H9 (cell line): ENCODE data around the gene HPCAL1. TPM values are rescaled to one million over a fixed set of nuclear protein-coding genes. Genes with fewer than 3 reads are reported as not detected.

Experiments
- DNase-seq: peaks from one replicate; pipeline ENCODE4 v3.0.0-alpha.2; 2017
- H2AFZ ChIP-seq: one replicate; pipeline ENCODE4 v1.6.1; 2013; ENCODE audit warnings: mild to moderate bottlenecking, low read length, control low read depth, moderate library complexity
- H2AK5ac ChIP-seq: 2 replicates; pipeline ENCODE4 v1.6.1; 2013; ENCODE audit warnings: low read length, control low read depth, mixed read lengths; ENCODE audit not compliant: insufficient read length
- H2BK120ac ChIP-seq: one replicate; pipeline ENCODE4 v1.6.1; 2013; ENCODE audit warnings: low read depth, mild to moderate bottlenecking, low read length, control low read depth, inconsistent platforms; ENCODE audit not compliant: poor library complexity, severe bottlenecking
- H2BK12ac ChIP-seq: 2 replicates; pipeline ENCODE4 v1.6.1; 2013; ENCODE audit warnings: low read length, control low read depth, mixed read lengths, low read depth; ENCODE audit not compliant: insufficient read length
- H2BK15ac ChIP-seq: 2 replicates; pipeline ENCODE4 v1.6.1; 2013; ENCODE audit warnings: low read depth, low read length, control low read depth
- H2BK20ac ChIP-seq: one replicate; pipeline ENCODE4 v1.6.1; 2013; ENCODE audit warnings: low read depth, mild to moderate bottlenecking, low read length, control low read depth, inconsistent platforms; ENCODE audit not compliant: poor library complexity, severe bottlenecking
- H2BK5ac ChIP-seq: 2 replicates; pipeline ENCODE4 v1.6.1; 2013; ENCODE audit warnings: low read length, control low read depth, mixed read lengths; ENCODE audit not compliant: insufficient read length
- H3K14ac ChIP-seq: 2 replicates; pipeline ENCODE4 v1.6.1; 2013; ENCODE audit warnings: low read length, control low read depth; ENCODE audit not compliant: insufficient read depth
- H3K18ac ChIP-seq: 2 replicates; pipeline ENCODE4 v1.6.1; 2013; ENCODE audit warnings: low read depth, mild to moderate bottlenecking, mixed read lengths, low read length, control low read depth; ENCODE audit not compliant: insufficient read length
- H3K23ac ChIP-seq: 2 replicates; pipeline ENCODE4 v1.6.1; 2013; ENCODE audit warnings: low read length, control low read depth, mixed read lengths, low read depth; ENCODE audit not compliant: insufficient read length
- H3K23me2 ChIP-seq: 2 replicates; pipeline ENCODE4 v1.6.1; 2013; ENCODE audit warnings: low read depth, mild to moderate bottlenecking, mixed read lengths, low read length, control low read depth; ENCODE audit not compliant: insufficient read length, poor library complexity, severe bottlenecking
- H3K27ac ChIP-seq: 2 replicates; pipeline ENCODE4 v1.5.1; 2013; ENCODE audit warnings: low read length, control low read depth, mixed read lengths, low read depth; ENCODE audit not compliant: insufficient read length
- H3K27me3 ChIP-seq: 2 replicates; pipeline ENCODE4 v1.6.1; 2013; ENCODE audit warnings: low read length, control low read depth, inconsistent platforms; ENCODE audit not compliant: insufficient read depth
- H3K4ac ChIP-seq: 2 replicates; pipeline ENCODE4 v1.6.1; 2013; ENCODE audit warnings: low read depth, mild to moderate bottlenecking, control low read depth, inconsistent platforms, low read length, moderate library complexity
- H3K4me1 ChIP-seq: 2 replicates; pipeline ENCODE4 v1.6.1; 2013; ENCODE audit warnings: low read length, control low read depth, inconsistent platforms; ENCODE audit not compliant: insufficient read depth
- H3K4me2 ChIP-seq: 2 replicates; pipeline ENCODE4 v1.6.1; 2013; ENCODE audit warnings: low read length, control low read depth, mixed read lengths; ENCODE audit not compliant: insufficient read length, insufficient read depth
- H3K56ac ChIP-seq: 2 replicates; pipeline ENCODE4 v1.6.1; 2013; ENCODE audit warnings: low read depth, mild to moderate bottlenecking, mixed read lengths, low read length, control low read depth; ENCODE audit not compliant: insufficient read length
- H3K79me1 ChIP-seq: 2 replicates; pipeline ENCODE4 v1.6.1; 2013; ENCODE audit warnings: low read depth, mild to moderate bottlenecking, moderate library complexity, low read length, control low read depth, inconsistent platforms; ENCODE audit not compliant: insufficient read depth, poor library complexity, severe bottlenecking
- H3K79me2 ChIP-seq: 2 replicates; pipeline ENCODE4 v1.6.1; 2013; ENCODE audit warnings: low read length, control low read depth, inconsistent platforms; ENCODE audit not compliant: insufficient read depth
- H3K9ac ChIP-seq: 2 replicates; pipeline ENCODE4 v1.6.1; 2013; ENCODE audit warnings: low read length, control low read depth, mixed read lengths; ENCODE audit not compliant: insufficient read length; ENCODE audit errors: extremely low read depth
- H3K9me3 ChIP-seq: one replicate; pipeline ENCODE4 v1.6.1; 2013; ENCODE audit warnings: low read depth, low read length, inconsistent platforms; ENCODE audit not compliant: control insufficient read depth
- H3T11ph ChIP-seq: one replicate; pipeline ENCODE4 v1.6.1; 2013; ENCODE audit warnings: mild to moderate bottlenecking, low read length, control low read depth, inconsistent platforms
- H4K20me1 ChIP-seq: one replicate; pipeline ENCODE4 v1.6.1; 2013; ENCODE audit not compliant: control insufficient read depth, insufficient read length, insufficient read depth
- H4K5ac ChIP-seq: 2 replicates; pipeline ENCODE4 v1.6.1; 2013; ENCODE audit warnings: low read depth, mild to moderate bottlenecking, mixed read lengths, low read length, control low read depth; ENCODE audit not compliant: insufficient read length
- H4K8ac ChIP-seq: replicated peaks from 2 replicates; pipeline ENCODE4 v1.6.1; 2013; ENCODE audit warnings: low read length, control low read depth, mixed read lengths, low read depth; ENCODE audit not compliant: insufficient read length
- H4K91ac ChIP-seq: 2 replicates; pipeline ENCODE4 v1.6.1; 2013; ENCODE audit warnings: low read depth, mild to moderate bottlenecking, moderate library complexity, mixed read lengths, low read length, control low read depth; ENCODE audit not compliant: insufficient read length
- H3K27ac Mint-ChIP-seq, 3 experiments: 2 replicates in 2 of 3; 3 replicates in 1 of 3; pipeline ENCODE4 v1.8.0; 2020 to 2021; ENCODE audit warnings: mixed read lengths in 3 of 3, mild to moderate bottlenecking in 1 of 3, moderate library complexity in 1 of 3
- H3K27me3 Mint-ChIP-seq: 2 replicates; pipeline ENCODE4 v1.8.0; 2021; ENCODE audit warnings: low read depth, mild to moderate bottlenecking, moderate library complexity, mixed read lengths
- H3K36me3 Mint-ChIP-seq, 3 experiments: 2 replicates in 2 of 3; 3 replicates in 1 of 3; pipeline ENCODE4 v1.8.0; 2020 to 2021; ENCODE audit warnings: low read depth in 3 of 3, mixed read lengths in 3 of 3; ENCODE audit not compliant: insufficient read depth in 1 of 3
- H3K4me1 Mint-ChIP-seq, 2 experiments: 2 replicates each; pipeline ENCODE4 v1.8.0; 2020; ENCODE audit warnings: mixed read lengths in 2 of 2
- H3K4me3 Mint-ChIP-seq, 2 experiments: 2 replicates in 1 of 2; 3 replicates in 1 of 2; pipeline ENCODE4 v1.8.0; 2020 to 2021; ENCODE audit warnings: mild to moderate bottlenecking in 2 of 2, mixed read lengths in 2 of 2, moderate library complexity in 1 of 2
- H3K9me3 Mint-ChIP-seq, 2 experiments: 2 replicates in 1 of 2; 3 replicates in 1 of 2; pipeline ENCODE4 v1.8.0; 2020; ENCODE audit warnings: mild to moderate bottlenecking in 2 of 2, mixed read lengths in 2 of 2, moderate library complexity in 1 of 2
- CTCF ChIP-seq: fragments of 200-600 bp; sonication (generic); conservative IDR thresholded peaks from 3 replicates; pipeline ENCODE4 v1.8.0; 2021; ENCODE audit warnings: antibody characterized with exemption, mild to moderate bottlenecking
- WGBS: extraction: QIAGEN DNeasy Blood & Tissue Kit; methylation state at CpG from one replicate; pipeline ENCODE4 v1.1.7; 2013; ENCODE audit warnings: missing lambda C conversion rate, low lambda C conversion rate, mixed read lengths; ENCODE audit not compliant: insufficient read length; ENCODE audit errors: extremely low coverage; 5-methylcytosine and 5-hydroxymethylcytosine counted together
- total RNA-seq: library from RNA; stranded (reverse); gene quantifications from 2 replicates; pipeline ENCODE4 v1.2.1, GENCODE V29; 2021

HPCAL1 gene
- total RNA-seq, 1 experiment from 2014 or later, result 4.7 TPM

DNA sequence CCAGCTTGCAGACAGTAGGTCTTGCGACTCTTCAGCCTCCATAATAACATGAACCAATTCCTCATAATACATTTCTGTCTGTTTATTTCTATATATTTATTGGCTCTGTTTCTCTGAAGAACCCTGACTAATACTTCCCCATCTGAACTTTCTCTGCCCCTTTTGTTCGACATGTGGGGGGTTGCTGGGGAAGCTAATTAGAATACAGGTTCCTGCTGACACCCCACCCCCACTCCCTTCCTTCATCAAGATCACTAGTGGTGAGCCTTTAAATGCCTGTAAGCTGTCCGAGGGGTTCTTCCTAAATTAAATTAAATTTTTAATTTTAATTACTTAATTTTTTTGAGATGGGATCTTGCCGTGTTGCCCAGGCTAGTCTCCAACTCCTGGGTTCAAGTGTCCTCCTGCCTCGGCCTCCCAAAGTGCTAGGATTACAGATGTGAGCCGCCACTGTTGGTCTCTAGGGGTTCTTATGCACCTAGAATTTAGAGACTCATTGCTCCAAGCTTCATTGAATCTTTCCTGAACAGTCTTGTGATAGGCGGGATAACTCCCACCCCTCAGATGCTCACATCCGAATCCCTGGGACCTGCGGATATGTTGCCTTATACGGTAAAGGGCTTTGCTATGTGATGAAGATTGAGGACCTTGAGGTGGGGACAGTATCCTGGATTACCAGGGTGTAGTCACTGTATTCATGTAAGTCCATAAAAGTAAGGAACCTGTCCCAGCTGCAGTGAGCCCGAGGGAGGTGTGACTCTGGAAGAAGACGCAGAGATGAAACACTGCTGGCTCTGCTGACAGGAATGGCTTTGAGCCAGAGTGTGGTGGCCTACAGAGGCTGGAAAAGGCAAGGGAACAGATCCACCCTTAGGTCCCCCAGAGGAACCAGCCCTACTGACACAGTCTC lies 26.2 kb downstream of the HPCAL1 start:
- DNase-seq, result no peak
- Histone ChIP-seq H4K8ac (no peak overlapping the region), H2BK20ac (no peak overlapping the region), H2BK120ac (no peak overlapping the region), H3K4me1 (peaks cover 16% of the 10 kb centered on the region; the same call in 1 of the 2 replicates), H3K23ac (no peak overlapping the region), H3K79me2 (no peaks in the 10 kb centered on the region), H4K5ac (no peak overlapping the region), H2AFZ (no peak overlapping the region), H3T11ph (no peak overlapping the region), H2AK5ac (no peak overlapping the region), H3K18ac (no peak overlapping the region), H4K20me1 (no peaks in the 10 kb centered on the region), H2BK5ac (no peak overlapping the region), H3K27ac (no peak overlapping the region), H2BK12ac (no peak overlapping the region), H3K79me1 (no peaks in the 10 kb centered on the region), H3K14ac (no peak overlapping the region), H3K9ac (no peak overlapping the region), H3K9me3 (no peaks in the 10 kb centered on the region), H3K23me2 (no peaks in the 10 kb centered on the region), H3K4me2 (no peak overlapping the region), H3K4ac (no peak overlapping the region), H3K27me3 (no peaks in the 10 kb centered on the region), H3K56ac (no peak overlapping the region), H2BK15ac (no peak overlapping the region), H4K91ac (no peak overlapping the region)
- no peaks in the 10 kb centered on the region for H3K36me3 Mint-ChIP-seq
- no peak overlapping the region for H3K27ac Mint-ChIP-seq
- TF ChIP-seq CTCF, result no peak
- no peaks in the 10 kb centered on the region for H3K27me3 Mint-ChIP-seq
- no peaks in the 10 kb centered on the region; a peak in 1 of 5 replicates for H3K9me3 Mint-ChIP-seq
- H3K4me3 Mint-ChIP-seq, result no peak overlapping the region
- WGBS, result no CpG with 5 or more reads among the region's 12 CpGs
- H3K4me1 Mint-ChIP-seq, result peaks cover 72 to 85% of the 10 kb centered on the region in 2 experiments
